Urothelium cell line (cell line): ENCODE results near the gene LRRC4B.
"Not testable (repeated sequence)": the region's sequence is repeated elsewhere in the genome, so short reads cannot be mapped to it uniquely, and the experiment has no call there.

Experiments used
- DNase-seq: peaks from one replicate; pipeline ENCODE4 v3.0.0; 2011; ENCODE audit warnings: low spot score, mixed read lengths
- FAIRE-seq: peaks from 2 replicates; lab custom pipeline; 2011; peaks lifted over from hg19 to GRCh38; lab: Jason Lieb, UNC

The LRRC4B gene

GRCh38 chr19:50475101-50475568 lies 93.1 kb downstream of the LRRC4B start:
- no peak for DNase-seq
- no peak for FAIRE-seq

- not testable (repeated sequence) for DNase-seq, FAIRE-seq
Observed at GRCh38 chr19:50473336-50473735, 94.9 kb downstream of the LRRC4B start.

GRCh38 chr19:50468818-50469217 lies 99.4 kb downstream of the LRRC4B start:
- FAIRE-seq (no peak), DNase-seq (no peak)

- DNase-seq (no peak), FAIRE-seq (no peak)
Observed at GRCh38 chr19:50467566-50467965, 100.7 kb downstream of the LRRC4B start.
